NT2/D1 (cell line): ENCODE results near the gene TMEM175.

Experiments
- DNase-seq: peaks from one replicate; pipeline ENCODE4 v3.0.0-alpha.2; 2011; ENCODE audit warnings: low read depth, low spot score
- H3K27me3 ChIP-seq: 2 replicates; pipeline ENCODE4 v1.6.0; 2011; ENCODE audit warnings: mild to moderate bottlenecking; ENCODE audit not compliant: insufficient read length, insufficient read depth
- H3K36me3 ChIP-seq: 2 replicates; pipeline ENCODE4 v1.6.1; 2011; ENCODE audit warnings: mild to moderate bottlenecking, low read length, mixed read lengths; ENCODE audit not compliant: insufficient read depth, insufficient read length
- H3K4me1 ChIP-seq: 2 replicates; pipeline ENCODE4 v1.5.1; 2011; ENCODE audit not compliant: insufficient read depth, insufficient read length
- H3K4me3 ChIP-seq: 2 replicates; pipeline ENCODE4 v1.5.1; 2011; ENCODE audit warnings: low read depth; ENCODE audit not compliant: insufficient read length
- H3K9ac ChIP-seq: 2 replicates; pipeline ENCODE4 v1.6.0; 2011; ENCODE audit warnings: low read depth; ENCODE audit not compliant: insufficient read length
- H3K9me3 ChIP-seq: 2 replicates; pipeline ENCODE4 v1.5.1; 2011; ENCODE audit warnings: mild to moderate bottlenecking, low read length; ENCODE audit not compliant: insufficient read depth
- SUZ12 ChIP-seq: IDR thresholded peaks from 2 replicates; pipeline ENCODE4 v1.6.1; 2011; ENCODE audit not compliant: insufficient read length, insufficient read depth; ENCODE audit errors: extremely low read depth
- YY1 ChIP-seq: IDR thresholded peaks from 2 replicates; pipeline ENCODE4 v1.6.1; 2011; ENCODE audit not compliant: insufficient read length, insufficient read depth
- ZNF274 ChIP-seq: IDR thresholded peaks from 2 replicates; pipeline ENCODE4 v1.6.1; 2011; ENCODE audit warnings: mild to moderate bottlenecking, low read depth, low read length

The TMEM175 gene

DNA sequence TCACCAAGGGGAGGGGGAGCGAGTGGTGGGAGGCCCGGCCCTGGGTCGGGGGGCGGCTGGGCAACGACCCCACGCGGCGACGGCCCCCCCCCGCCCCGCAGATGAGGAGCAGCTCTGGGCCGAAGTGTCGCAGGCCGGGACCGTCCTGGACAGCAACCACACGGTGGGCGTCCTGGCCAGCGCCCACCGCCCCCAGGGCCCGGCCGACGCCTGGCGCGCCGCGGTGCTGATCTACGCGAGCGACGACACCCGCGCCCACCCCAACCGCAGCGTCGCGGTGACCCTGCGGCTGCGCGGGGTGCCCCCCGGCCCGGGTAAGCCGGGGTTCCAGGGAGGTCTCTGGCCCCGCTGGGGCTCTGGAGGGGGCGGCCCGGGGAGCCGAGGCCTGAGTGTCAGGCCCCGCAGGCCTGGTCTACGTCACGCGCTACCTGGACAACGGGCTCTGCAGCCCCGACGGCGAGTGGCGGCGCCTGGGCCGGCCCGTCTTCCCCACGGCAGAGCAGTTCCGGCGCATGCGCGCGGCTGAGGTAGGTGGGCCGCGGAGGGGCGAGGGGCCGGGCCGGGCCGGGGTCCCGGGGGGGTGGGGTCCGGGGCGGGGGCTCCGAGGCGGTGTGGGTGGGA, 70.5 kb downstream of the TMEM175 start:
- Histone ChIP-seq H3K36me3 (no peaks in the 10 kb centered on the region), H3K9ac (peak overlapping the region; percentile 61), H3K4me3 (peak overlapping the region; percentile 43), H3K4me1 (peaks cover 14% of the 10 kb centered on the region), H3K27me3 (peaks cover 94% of the 10 kb centered on the region), H3K9me3 (no peaks in the 10 kb centered on the region)
- TF ChIP-seq ZNF274, result no peak
- TF ChIP-seq SUZ12, result no peak
- no peak for TF ChIP-seq YY1
- no peak for DNase-seq

DNA sequence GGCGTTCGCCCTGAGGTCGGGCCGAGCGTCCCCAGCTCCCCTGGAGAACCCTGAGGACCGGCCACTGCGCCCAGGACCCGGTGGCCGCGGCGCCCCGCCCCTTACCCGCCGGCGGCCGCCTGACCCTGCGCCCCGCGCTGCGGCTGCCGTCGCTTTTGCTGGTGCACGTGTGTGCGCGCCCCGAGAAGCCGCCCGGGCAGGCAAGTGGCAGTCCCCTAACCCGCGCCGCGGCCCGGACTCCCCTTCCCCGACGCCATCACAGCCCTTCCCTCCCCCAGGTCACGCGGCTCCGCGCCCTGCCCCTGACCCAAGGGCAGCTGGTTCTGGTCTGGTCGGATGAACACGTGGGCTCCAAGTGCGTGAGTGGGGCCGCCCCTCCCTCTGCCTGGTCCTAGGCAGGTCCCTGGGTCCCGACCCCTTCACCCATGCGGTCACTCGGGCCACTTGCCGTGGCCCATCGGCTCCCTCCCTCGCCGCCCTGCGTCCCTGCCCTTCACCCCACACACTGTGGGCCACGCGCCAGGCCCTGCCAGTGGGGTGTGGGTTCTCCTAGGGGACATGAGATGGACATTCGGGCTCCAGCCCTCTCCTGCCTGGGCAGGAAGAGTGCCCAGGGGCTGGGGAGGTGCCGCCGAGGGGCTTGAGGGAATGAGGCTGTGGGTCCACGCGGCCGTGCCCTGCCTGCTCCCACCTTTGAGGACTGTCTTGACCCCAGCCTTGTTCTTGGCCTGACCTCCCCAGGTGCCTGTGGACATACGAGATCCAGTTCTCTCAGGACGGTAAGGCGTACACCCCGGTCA, 71.2 kb downstream of the TMEM175 start:
- no peaks in the 10 kb centered on the region for H3K36me3 ChIP-seq
- no peak for DNase-seq
- peak overlapping the region; percentile 61 for H3K9ac ChIP-seq
- peaks cover 94% of the 10 kb centered on the region for H3K27me3 ChIP-seq
- TF ChIP-seq YY1, result no peak
- TF ChIP-seq ZNF274, result no peak
- no peak for TF ChIP-seq SUZ12
- H3K9me3 ChIP-seq, result no peaks in the 10 kb centered on the region
- H3K4me3 ChIP-seq, result peak overlapping the region; percentile 24
- H3K4me1 ChIP-seq, result peaks cover 9% of the 10 kb centered on the region

DNA sequence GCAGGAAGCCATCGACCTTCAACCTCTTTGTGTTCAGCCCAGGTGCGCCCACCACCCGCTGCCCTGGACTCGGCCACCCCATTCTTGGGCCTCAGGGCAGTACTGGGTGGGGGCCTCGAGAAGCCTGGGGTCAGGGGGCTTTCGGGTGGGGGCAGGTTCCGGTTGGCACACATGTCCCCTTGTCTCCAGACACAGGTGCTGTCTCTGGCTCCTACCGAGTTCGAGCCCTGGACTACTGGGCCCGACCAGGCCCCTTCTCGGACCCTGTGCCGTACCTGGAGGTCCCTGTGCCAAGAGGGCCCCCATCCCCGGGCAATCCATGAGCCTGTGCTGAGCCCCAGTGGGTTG, 71.8 kb downstream of the TMEM175 start:
- Histone ChIP-seq H3K4me1 (peaks cover 14% of the 10 kb centered on the region), H3K4me3 (no peak overlapping the region), H3K27me3 (peaks cover 96% of the 10 kb centered on the region), H3K9me3 (no peaks in the 10 kb centered on the region), H3K36me3 (no peaks in the 10 kb centered on the region), H3K9ac (no peak overlapping the region)
- DNase-seq, result no peak
- TF ChIP-seq ZNF274 (no peak), SUZ12 (no peak), YY1 (no peak)

DNA sequence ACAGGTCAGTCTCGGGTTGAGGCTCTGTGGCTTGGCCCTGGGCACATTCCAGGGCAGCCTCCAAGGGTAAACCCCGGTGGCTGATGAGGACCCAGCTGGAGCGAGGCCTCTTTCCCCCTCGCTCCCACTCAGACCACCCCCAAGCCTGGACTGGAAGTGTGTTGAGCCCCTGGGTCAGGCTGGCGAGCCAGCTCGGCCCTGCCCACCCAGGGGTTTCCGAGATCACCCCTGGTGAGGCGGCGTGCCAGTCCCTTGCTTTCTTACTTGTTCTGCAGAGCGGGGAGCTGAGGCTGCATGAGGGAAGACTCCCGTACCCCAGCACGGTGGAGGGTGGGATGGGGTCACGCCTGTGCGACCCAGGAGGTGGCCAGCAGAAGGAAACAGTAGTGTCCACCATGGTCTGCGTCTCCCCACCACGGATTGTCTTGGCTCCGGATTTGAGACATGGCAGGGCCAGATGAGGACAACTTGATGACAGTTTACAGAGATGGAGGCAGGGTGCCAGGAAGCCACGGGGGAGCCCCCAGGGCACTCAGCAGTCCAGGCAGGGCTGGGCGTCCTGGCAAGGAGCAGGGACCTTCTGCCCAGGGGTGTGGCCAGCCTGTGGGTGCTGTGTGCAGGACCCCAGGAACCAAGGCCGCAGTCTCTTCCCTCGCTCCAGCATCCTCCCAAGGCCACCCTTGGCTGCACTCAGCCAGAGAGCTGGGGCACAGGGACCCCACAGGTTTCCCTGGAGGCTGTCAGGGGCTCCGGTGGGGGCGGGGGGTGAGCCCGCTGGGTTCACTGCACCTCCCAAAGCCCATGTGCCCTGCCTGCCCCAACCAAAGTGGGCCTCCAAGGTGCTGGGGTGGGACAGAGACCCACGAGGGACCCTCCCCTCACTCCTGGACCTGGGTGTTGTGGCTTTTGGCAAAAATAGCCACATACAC, 72.6 kb downstream of the TMEM175 start:
- Histone ChIP-seq H3K9ac (no peak overlapping the region), H3K4me3 (no peak overlapping the region), H3K27me3 (peaks cover 94% of the 10 kb centered on the region), H3K36me3 (no peaks in the 10 kb centered on the region), H3K4me1 (peaks cover 15% of the 10 kb centered on the region), H3K9me3 (no peaks in the 10 kb centered on the region)
- DNase-seq, result no peak
- TF ChIP-seq YY1, result no peak
- TF ChIP-seq SUZ12, result no peak
- TF ChIP-seq ZNF274, result no peak

DNA sequence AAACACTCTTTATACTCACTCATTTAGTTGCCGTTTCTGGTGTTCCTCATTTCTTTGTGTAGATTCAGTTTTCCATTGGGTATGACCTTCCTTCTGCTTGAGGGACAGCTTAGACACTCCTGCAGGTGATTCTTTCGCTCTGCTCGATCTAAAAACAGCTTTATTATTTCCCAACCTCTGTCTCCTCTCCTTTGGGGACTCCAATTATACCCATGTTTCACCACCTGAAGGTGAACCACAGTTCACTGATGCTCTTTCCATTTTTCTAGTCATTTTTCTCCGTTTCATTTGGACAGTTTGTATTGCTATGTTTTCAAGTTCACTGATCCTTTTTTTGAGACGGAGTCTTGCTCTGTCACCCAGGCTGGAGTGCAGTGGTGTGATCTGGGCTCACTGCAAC, 74.6 kb downstream of the TMEM175 start:
- no peak for DNase-seq

More for the DNA sequence above, 74.6 kb downstream of the TMEM175 start:
- Histone ChIP-seq H3K9me3 (no peaks in the 10 kb centered on the region), H3K27me3 (peaks cover 87% of the 10 kb centered on the region), H3K4me1 (peaks cover 21% of the 10 kb centered on the region), H3K4me3 (no peak overlapping the region), H3K9ac (no peak overlapping the region), H3K36me3 (no peaks in the 10 kb centered on the region)
- TF ChIP-seq ZNF274 (no peak), SUZ12 (no peak), YY1 (no peak)
